WTC11 (cell line): ENCODE measurements around the gene NEURL3.
"Not testable (repeated sequence)": the region's sequence is repeated elsewhere in the genome, so short reads cannot be mapped to it uniquely, and the experiment has no call there.

Source experiments
- ATF6 ChIP-seq: sonication (generic); formaldehyde crosslinking; IDR thresholded peaks from 2 replicates; pipeline ENCODE4 v1.8.1; 2023; ENCODE audit warnings: mild to moderate bottlenecking, missing genetic modification reagents
- CTCF ChIP-seq: fragments of 200-600 bp; IDR thresholded peaks from 2 replicates; pipeline ENCODE4 v1.8.0; 2022; ENCODE audit warnings: antibody characterized with exemption
- EMX1 ChIP-seq: fragments of 250-450 bp; sonication (Bioruptor Pico); IDR thresholded peaks from 2 replicates; pipeline ENCODE4 v1.8.0; 2021; ENCODE audit warnings: mild to moderate bottlenecking
- ESRRA ChIP-seq: sonication (generic); formaldehyde crosslinking; IDR thresholded peaks from 2 replicates; pipeline ENCODE4 v1.8.1; 2022; ENCODE audit warnings: mild to moderate bottlenecking, missing genetic modification reagents, borderline replicate concordance
- JUN ChIP-seq: sonication (generic); formaldehyde crosslinking; IDR thresholded peaks from 2 replicates; pipeline ENCODE4 v1.8.0; 2023; ENCODE audit warnings: mild to moderate bottlenecking, missing genetic modification reagents
- KAT7 ChIP-seq: sonication (generic); formaldehyde crosslinking; IDR thresholded peaks from 2 replicates; pipeline ENCODE4 v1.8.1; 2023; ENCODE audit warnings: missing genetic modification reagents, mild to moderate bottlenecking, borderline replicate concordance
- MLX ChIP-seq: sonication (generic); formaldehyde crosslinking; IDR thresholded peaks from 2 replicates; pipeline ENCODE4 v1.8.1; 2023; ENCODE audit warnings: mild to moderate bottlenecking, missing genetic modification reagents, moderate library complexity
- SMAD3 ChIP-seq: sonication (generic); formaldehyde crosslinking; IDR thresholded peaks from 2 replicates; pipeline ENCODE4 v1.8.0; 2022; ENCODE audit warnings: missing genetic modification reagents, mild to moderate bottlenecking, borderline replicate concordance
- TEAD1 ChIP-seq: sonication (generic); formaldehyde crosslinking; IDR thresholded peaks from 2 replicates; pipeline ENCODE4 v1.8.0; 2022; ENCODE audit warnings: mild to moderate bottlenecking, missing genetic modification reagents
- ZNF232 ChIP-seq: sonication (generic); formaldehyde crosslinking; IDR thresholded peaks from 2 replicates; pipeline ENCODE4 v1.8.0; 2022; ENCODE audit warnings: mild to moderate bottlenecking, missing genetic modification reagents
- ZSCAN18 ChIP-seq: fragments of 250-450 bp; sonication (Bioruptor Pico); IDR thresholded peaks from 2 replicates; pipeline ENCODE4 v2.1.2; 2022; ENCODE audit warnings: mild to moderate bottlenecking, moderate library complexity

- TF ChIP-seq MLX (CRISPR knock-in tag); CTCF; ZSCAN18 (CRISPR knock-in tag); ESRRA (CRISPR knock-in tag); JUN (CRISPR knock-in tag); ATF6 (CRISPR knock-in tag); KAT7 (CRISPR knock-in tag); TEAD1 (CRISPR knock-in tag); ZNF232; SMAD3; EMX1 (CRISPR knock-in tag): not testable (repeated sequence)
Measured at GRCh38 chr2:96461616-96462015, 43.5 kb downstream of the NEURL3 start.
